Suprapubic skin (tissue), 3 donors: ENCODE measurements around the gene YY1.

Experiments used
- CTCF ChIP-seq, 2 donors: fragments of 200-600 bp in 1 of 2; fragments of 450-650 bp in 1 of 2; sonication (generic) in 1 of 2; IDR thresholded peaks; one replicate each; pipeline ENCODE4 v1.5.1; 2016 to 2019; ENCODE audit warnings: antibody characterized with exemption in 2 of 2, mild to moderate bottlenecking in 1 of 2, moderate library complexity in 1 of 2
- EP300 ChIP-seq: sonication (generic); formaldehyde crosslinking; IDR thresholded peaks from one replicate; pipeline ENCODE4 v1.6.1; 2017; ENCODE audit warnings: antibody characterized with exemption

- TF ChIP-seq CTCF (IDR thresholded peaks at IDR 0.05) (no peak), EP300 (no peak)
Measured at GRCh38 chr14:100292776-100293461, 54.0 kb downstream of the YY1 start.
